GM18511 (cell line): ENCODE measurements around the gene MRPL19.

Experiments used
- ATAC-seq: cut with Tn5 transposase; IDR thresholded peaks from one replicate; pipeline ENCODE4 v1.9.1; 2021; ENCODE audit warnings: mild to moderate bottlenecking, moderate library complexity; ENCODE audit not compliant: unreplicated experiment

The MRPL19 gene

DNA sequence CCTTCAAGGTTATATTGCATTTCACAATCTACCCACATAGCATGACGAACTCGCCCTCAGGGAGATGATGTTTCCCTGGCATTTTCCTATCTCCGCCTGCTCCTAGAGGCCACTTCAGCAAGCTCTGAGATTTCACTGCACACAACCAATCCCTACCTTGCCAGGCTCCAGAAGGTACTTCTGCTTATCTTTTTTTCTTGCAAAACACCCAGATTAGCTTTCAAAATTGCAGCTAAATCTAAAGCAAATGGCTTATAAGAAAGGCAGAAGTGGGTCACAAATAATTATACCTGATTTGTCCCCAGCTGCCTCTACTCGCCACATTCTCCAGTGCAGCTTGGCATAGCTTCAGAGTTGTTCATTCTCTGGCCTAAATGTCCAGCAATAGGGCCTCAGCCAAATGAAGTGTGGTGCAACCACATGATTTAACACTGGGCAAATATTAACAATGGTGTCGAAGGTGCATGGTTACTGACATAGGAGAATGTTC lies 32.4 kb upstream of the MRPL19 start:
- no peak for ATAC-seq

DNA sequence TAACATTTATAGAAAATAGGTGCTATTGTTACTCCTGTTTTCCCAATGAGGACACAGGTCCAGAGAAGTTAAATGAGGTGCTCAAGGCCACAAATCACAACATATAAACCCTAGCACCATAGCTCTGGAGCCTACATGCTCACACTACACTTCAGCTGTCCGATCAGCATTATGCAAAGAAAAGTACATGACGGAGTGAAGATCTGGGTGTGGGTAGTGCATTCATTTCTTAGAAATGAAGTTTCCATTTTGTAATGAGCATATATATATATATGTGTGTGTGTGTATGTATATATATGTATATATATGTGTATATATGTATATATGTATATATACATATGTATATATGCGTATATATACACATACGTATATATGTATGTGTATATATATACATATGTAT lies 30.2 kb upstream of the MRPL19 start:
- no peak for ATAC-seq

DNA sequence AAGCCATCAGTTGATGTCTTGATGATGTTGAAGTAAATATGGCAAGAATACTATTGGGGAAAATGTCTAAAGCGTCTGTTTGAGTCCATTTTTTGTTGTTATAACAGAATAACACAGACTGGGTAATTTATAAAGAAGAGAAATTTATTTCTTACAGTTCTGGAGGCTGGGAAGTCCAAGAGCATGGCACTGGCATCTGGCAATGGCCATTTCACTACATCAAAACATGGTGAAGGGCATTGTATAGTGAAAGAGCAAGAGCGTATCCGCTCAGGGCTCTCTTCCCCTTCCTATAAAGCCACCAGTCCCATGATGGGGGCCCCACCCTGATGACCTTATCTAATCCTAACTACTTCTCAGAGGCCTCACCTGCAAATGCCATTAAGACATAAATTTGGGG lies 29.6 kb upstream of the MRPL19 start:
- ATAC-seq = no peak

GRCh38 chr2:75619956-75620740 lies 26.4 kb upstream of the MRPL19 start:
- ATAC-seq = no peak

- ATAC-seq = no peak
These were observed 25.4 kb upstream of the MRPL19 start for GRCh38 chr2:75621228-75621627.

- no peak for ATAC-seq
These were observed 24.1 kb upstream of the MRPL19 start for GRCh38 chr2:75622500-75622899.

- ATAC-seq = no peak
These were observed 23.7 kb upstream of the MRPL19 start for GRCh38 chr2:75622929-75623328.

DNA sequence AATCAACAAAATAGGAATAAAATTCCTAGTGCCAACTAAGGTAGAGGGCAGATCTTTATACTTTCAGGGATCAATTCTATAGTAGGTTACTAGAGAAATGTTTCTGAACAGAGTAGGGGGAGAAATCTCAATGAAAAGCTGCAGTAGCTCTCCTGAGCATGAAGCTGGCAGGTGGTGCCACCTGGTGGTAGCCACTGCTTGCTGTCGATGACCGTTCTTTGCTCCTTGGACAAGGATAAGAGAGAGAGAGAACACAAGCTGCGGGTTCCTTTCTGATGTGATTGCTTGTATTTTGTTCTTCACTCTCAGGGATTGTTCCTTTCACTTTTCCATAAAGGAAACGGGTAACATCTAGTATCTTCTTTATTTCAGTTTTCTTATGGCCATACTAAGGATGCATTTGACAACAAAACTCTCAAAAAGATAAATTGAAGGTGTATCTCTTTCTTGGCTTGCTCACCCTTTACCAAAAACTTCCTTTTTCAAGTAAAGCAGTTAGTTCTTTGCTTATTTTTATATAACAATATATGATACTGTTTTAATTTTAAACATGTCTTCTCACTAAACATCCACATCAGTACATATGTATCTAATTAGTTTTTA lies 18.6 kb upstream of the MRPL19 start:
- peak; percentile 80 for ATAC-seq

DNA sequence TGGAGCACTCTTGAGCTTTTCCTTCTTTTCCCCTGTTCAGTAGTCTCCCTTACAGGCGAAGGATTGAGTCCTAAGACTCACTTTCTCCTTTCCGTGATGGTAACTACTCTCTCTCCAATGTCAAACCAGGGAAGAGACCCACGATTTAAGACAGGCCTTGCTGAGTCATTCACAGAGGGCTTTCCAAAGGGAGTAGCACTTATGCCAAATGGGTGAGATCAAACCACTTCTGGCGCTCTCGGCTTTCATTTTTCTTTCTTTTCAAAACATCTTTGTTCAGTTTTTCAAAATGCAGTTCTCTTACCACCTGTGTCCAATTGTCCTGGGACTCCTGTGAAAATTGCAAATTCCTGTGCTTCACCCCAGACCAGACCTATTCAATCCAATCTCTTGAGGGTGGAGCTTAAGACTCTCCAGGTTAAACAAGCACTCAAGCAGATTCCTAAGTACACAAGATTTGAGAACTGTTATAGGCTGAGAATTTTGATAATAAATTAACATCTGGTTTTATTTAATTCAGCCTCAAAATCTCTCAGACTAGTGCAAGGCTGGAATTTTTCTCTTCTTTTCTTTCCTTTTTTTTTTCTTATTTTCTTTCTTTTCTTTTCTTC lies 14.4 kb upstream of the MRPL19 start:
- ATAC-seq = no peak

- ATAC-seq = no peak
These were observed 13.8 kb upstream of the MRPL19 start for GRCh38 chr2:75632813-75633212.

- ATAC-seq = no peak
These were observed 13.0 kb upstream of the MRPL19 start for GRCh38 chr2:75633620-75634019.

DNA sequence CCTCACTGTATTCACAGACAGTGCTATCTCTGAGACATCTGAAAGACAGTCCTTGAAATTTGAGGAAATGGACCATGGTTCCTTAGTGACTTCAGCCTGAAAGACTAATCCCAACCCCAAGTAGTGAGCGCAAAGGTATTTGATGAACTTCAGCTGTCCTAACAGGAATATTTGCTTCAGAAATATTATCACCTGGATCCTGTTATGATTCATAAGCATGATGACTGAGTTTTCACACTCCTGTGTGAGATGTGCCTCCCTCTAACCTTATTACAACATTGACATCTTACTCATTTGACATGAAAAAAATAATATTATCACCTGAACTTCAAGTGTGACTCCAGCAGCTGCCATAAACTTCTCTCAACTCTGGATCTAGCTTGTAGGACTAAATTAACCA lies 11.6 kb upstream of the MRPL19 start:
- ATAC-seq = no peak

- no peak for ATAC-seq
These were observed 9.0 kb upstream of the MRPL19 start for GRCh38 chr2:75637568-75637967.

DNA sequence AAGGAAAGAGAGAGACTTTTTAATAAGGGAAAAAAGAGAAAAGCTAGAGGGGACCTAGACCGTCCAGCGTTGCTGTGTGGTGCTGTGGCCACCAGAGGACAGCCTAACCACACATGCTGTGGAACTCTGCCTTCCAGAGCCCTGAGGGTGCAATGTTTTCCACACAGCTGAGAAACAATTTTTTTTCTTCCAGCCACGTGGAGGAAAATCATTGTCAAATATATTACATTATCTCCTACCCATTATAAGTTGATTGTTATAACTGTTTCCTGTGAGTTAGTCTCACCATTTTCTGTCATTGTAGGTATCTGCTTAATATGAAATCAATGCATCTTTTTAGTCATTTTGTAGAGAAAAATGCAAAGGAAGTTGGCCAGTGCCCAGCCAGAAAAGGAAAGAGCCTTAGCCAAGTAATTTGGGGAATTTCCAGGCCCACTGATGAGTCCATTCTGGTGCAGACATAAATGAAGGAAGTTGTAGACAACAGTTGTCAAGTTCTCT lies 5.9 kb upstream of the MRPL19 start:
- ATAC-seq = peak; percentile 97

- no peak for ATAC-seq
These were observed 5.0 kb upstream of the MRPL19 start for GRCh38 chr2:75641587-75641986.

- no peak for ATAC-seq
These were observed 2.6 kb upstream of the MRPL19 start for GRCh38 chr2:75643980-75644379.

GRCh38 chr2:75645643-75646042 lies 940 bp upstream of the MRPL19 start:
- ATAC-seq = no peak

GRCh38 chr2:75646090-75646582 lies 447 bp upstream of the MRPL19 start:
- peak; percentile 12 for ATAC-seq

DNA sequence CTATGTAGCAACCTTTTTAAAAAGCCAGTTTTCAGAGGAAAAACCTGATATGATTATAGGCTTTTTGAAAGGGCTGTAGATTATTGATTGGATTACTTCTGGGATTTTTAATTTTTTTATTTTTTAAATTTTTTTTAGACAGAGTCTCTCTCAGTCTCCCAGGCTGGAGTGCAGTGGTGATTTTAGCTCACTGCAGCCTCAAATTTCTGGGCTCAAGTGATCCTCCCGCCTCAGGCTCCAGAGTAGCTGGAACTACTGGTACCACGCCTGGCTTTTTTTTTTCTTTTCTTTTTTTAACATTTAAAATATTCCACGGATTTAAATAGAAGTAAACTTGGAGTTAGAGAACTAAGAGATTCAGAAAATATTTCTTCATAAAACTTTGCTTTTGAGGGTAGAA lies 1.2 kb downstream of the MRPL19 start:
- no peak for ATAC-seq

GRCh38 chr2:75654012-75654411 lies 7.4 kb downstream of the MRPL19 start:
- no peak for ATAC-seq

DNA sequence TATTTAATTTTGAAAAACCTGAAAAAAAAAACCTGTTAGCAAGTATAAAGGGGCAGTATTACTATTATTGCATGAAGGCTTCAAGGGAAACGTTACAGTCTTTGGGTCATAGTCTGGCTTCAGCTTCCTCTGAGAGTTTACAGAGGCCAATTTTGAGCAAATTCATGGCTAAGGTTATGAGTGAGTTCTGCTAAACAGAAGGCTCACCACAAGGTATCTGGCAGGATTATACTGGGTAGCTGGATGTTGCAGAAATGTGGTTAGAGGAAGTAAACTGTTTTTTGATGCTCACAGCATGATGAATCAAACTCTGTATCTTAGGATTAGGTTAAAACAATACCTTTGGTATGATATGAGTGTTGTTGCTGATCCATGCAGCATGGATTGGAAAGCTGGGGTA lies 9.3 kb downstream of the MRPL19 start:
- no peak for ATAC-seq

DNA sequence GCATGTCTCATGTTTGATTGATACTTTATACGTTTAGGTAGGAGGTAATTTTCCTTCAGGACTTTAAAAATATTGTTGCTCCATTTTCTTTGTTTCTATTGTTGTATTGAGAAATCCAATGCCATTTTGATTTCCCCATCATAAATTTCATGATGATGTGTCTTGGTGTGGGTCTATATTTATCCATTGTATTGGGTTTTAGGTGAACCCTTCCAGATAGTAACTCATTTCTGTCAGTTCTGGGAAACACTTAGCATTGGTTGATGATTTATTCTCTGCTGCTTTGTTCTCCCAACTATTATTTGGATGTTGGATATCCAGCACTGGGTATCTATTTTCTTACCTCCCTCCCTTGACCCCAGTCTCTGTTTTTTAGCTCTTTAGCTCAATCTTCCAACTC lies 10.0 kb downstream of the MRPL19 start:
- no peak for ATAC-seq
